HL-60 (cell line): ENCODE measurements around the gene CRHBP.

ENCODE experiments used
- DNase-seq, 2 experiments: peaks; one replicate each; pipeline ENCODE4 v3.0.0-alpha.2; 2010 to 2020; ENCODE audit warnings: low read depth in 1 of 2, low spot score in 1 of 2
- H3K27ac ChIP-seq: fragments of 250-450 bp; sonication (Bioruptor Pico); replicated peaks from 2 replicates; pipeline ENCODE4 v1.5.1; 2020; ENCODE audit warnings: mild to moderate bottlenecking, moderate library complexity
- H3K27me3 ChIP-seq: fragments of 250-450 bp; sonication (Bioruptor Pico); 2 replicates; pipeline ENCODE4 v1.5.1; 2021; ENCODE audit warnings: mild to moderate bottlenecking, moderate library complexity; ENCODE audit not compliant: insufficient read depth, poor library complexity, severe bottlenecking
- H3K4me3 ChIP-seq: replicated peaks from 2 replicates; pipeline ENCODE4 v1.5.1; 2011; ENCODE audit warnings: mild to moderate bottlenecking, control low read depth, low read length; ENCODE audit not compliant: insufficient read depth
- GABPA ChIP-seq: IDR thresholded peaks from 2 replicates; pipeline ENCODE4 v1.6.1; 2012; ENCODE audit warnings: low read depth
- POLR2AphosphoS5 ChIP-seq: IDR thresholded peaks from 2 replicates; pipeline ENCODE4 v1.6.1; 2012; ENCODE audit warnings: low read depth
- REST ChIP-seq: IDR thresholded peaks from 2 replicates; pipeline ENCODE4 v1.6.1; 2012; ENCODE audit warnings: low read depth; ENCODE audit not compliant: insufficient replicate concordance
- SPI1 ChIP-seq: IDR thresholded peaks from 2 replicates; pipeline ENCODE4 v1.6.1; 2012; ENCODE audit warnings: low read depth, mild to moderate bottlenecking, borderline replicate concordance
- TF ChIP-seq, protein P1 (sequence below): IDR thresholded peaks from one replicate; pipeline ENCODE4 v1.5.1; 2011; ENCODE audit warnings: low read length, control low read depth, inconsistent platforms; ENCODE audit not compliant: insufficient read depth

CRHBP gene

GRCh38 chr5:77012601-77013000 is 59.8 kb downstream of the CRHBP start:
- H3K27ac ChIP-seq, result no peak overlapping the region
- TF ChIP-seq POLR2AphosphoS5 (no peak), GABPA (no peak), REST (no peak), SPI1 (no peak)
- TF ChIP-seq, protein P1, sequence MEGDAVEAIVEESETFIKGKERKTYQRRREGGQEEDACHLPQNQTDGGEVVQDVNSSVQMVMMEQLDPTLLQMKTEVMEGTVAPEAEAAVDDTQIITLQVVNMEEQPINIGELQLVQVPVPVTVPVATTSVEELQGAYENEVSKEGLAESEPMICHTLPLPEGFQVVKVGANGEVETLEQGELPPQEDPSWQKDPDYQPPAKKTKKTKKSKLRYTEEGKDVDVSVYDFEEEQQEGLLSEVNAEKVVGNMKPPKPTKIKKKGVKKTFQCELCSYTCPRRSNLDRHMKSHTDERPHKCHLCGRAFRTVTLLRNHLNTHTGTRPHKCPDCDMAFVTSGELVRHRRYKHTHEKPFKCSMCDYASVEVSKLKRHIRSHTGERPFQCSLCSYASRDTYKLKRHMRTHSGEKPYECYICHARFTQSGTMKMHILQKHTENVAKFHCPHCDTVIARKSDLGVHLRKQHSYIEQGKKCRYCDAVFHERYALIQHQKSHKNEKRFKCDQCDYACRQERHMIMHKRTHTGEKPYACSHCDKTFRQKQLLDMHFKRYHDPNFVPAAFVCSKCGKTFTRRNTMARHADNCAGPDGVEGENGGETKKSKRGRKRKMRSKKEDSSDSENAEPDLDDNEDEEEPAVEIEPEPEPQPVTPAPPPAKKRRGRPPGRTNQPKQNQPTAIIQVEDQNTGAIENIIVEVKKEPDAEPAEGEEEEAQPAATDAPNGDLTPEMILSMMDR, result no peak
- no peaks in the 10 kb centered on the region for H3K27me3 ChIP-seq
- no peak overlapping the region for H3K4me3 ChIP-seq
- no peak for DNase-seq

- peak in 1 of 2 experiments; percentile 2 for DNase-seq
- Histone ChIP-seq H3K27me3 (no peaks in the 10 kb centered on the region), H3K27ac (no peak overlapping the region), H3K4me3 (no peak overlapping the region)
- TF ChIP-seq GABPA, result no peak
- TF ChIP-seq POLR2AphosphoS5, result no peak
- TF ChIP-seq, protein P1, result no peak
- TF ChIP-seq REST, result no peak
- no peak for TF ChIP-seq SPI1
Measured at GRCh38 chr5:77015938-77016569, 63.2 kb downstream of the CRHBP start.

DNA sequence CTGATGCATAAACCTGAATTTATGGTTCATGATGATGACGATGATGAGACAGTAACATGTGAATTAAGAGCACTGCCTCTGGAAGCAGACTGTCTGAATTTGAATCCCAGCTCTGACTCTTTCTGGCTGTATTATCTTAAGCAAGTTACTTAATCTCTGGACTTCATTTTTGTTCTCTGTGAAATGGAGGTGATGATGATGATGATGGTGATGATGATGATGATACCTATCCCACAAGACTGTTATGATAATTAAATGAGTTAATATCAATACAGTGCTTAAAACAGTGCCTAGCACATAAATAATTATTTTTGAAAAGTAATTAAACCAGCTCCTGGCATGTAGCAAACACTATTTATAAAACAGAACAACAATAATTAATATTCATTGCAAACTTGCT is 64.1 kb downstream of the CRHBP start:
- no peak for DNase-seq
- H3K27me3 ChIP-seq, result no peaks in the 10 kb centered on the region
- no peak overlapping the region for H3K4me3 ChIP-seq
- TF ChIP-seq SPI1, result no peak
- no peak for TF ChIP-seq REST
- TF ChIP-seq, protein P1, result no peak
- TF ChIP-seq GABPA, result no peak
- TF ChIP-seq POLR2AphosphoS5, result no peak
- no peak overlapping the region for H3K27ac ChIP-seq
